ENCODE data around the gene TSEN15.

GRCh38 chr1:184022668-184023067 lies 28.9 kb upstream of the TSEN15 start:
- TF ChIP-seq CTCF (IDR thresholded peaks at IDR 0.05) (no peak), POLR2A (IDR thresholded peaks at IDR 0.05) (no peak)

All from body of pancreas (tissue), 4 donors.